ENCODE data around the gene TRAK1.
"Not testable (repeated sequence)": the region's sequence is repeated elsewhere in the genome, so short reads cannot be mapped to it uniquely, and the experiment has no call there.

TRAK1 gene

GRCh38 chr3:42102571-42102970 is 11.4 kb downstream of the TRAK1 start:
- DNase-seq: no peak
- Mint-ChIP-seq H3K4me1 (peaks cover 9% of the 10 kb centered on the region), H3K27me3 (no peaks in the 10 kb centered on the region), H3K27ac (no peak overlapping the region), H3K4me3 (no peak overlapping the region), H3K9me3 (no peaks in the 10 kb centered on the region)
- ATAC-seq: no peak

GRCh38 chr3:42103921-42104665 is 12.9 kb downstream of the TRAK1 start:
- H3K9me3 Mint-ChIP-seq, H3K4me3 Mint-ChIP-seq, H3K4me1 Mint-ChIP-seq, H3K27me3 Mint-ChIP-seq, ATAC-seq, H3K27ac Mint-ChIP-seq, DNase-seq: not testable (repeated sequence)

GRCh38 chr3:42105994-42106393 is 14.8 kb downstream of the TRAK1 start:
- not testable (repeated sequence) for H3K4me3 Mint-ChIP-seq, ATAC-seq, DNase-seq, H3K27ac Mint-ChIP-seq, H3K9me3 Mint-ChIP-seq, H3K27me3 Mint-ChIP-seq, H3K4me1 Mint-ChIP-seq

GRCh38 chr3:42106646-42107045 is 15.5 kb downstream of the TRAK1 start:
- Mint-ChIP-seq H3K4me1 (no peaks in the 10 kb centered on the region), H3K27me3 (no peaks in the 10 kb centered on the region), H3K9me3 (no peaks in the 10 kb centered on the region), H3K27ac (no peak overlapping the region), H3K4me3 (no peak overlapping the region)
- DNase-seq (no peak), ATAC-seq (no peak)

- Mint-ChIP-seq H3K27me3 (no peaks in the 10 kb centered on the region), H3K4me3 (no peak overlapping the region), H3K4me1 (no peaks in the 10 kb centered on the region), H3K9me3 (no peaks in the 10 kb centered on the region), H3K27ac (no peak overlapping the region)
- no peak for DNase-seq
- no peak for ATAC-seq
These were observed 19.5 kb downstream of the TRAK1 start for GRCh38 chr3:42110631-42111030.

- no peaks in the 10 kb centered on the region for H3K9me3 Mint-ChIP-seq
- no peaks in the 10 kb centered on the region for H3K27me3 Mint-ChIP-seq
- H3K27ac Mint-ChIP-seq: no peak overlapping the region
- DNase-seq: no peak
- no peak for ATAC-seq
- H3K4me3 Mint-ChIP-seq: no peak overlapping the region
- H3K4me1 Mint-ChIP-seq: peaks cover 10% of the 10 kb centered on the region
These were observed 23.1 kb downstream of the TRAK1 start for GRCh38 chr3:42114130-42114725.

GRCh38 chr3:42115215-42115614 is 24.1 kb downstream of the TRAK1 start:
- no peaks in the 10 kb centered on the region for H3K9me3 Mint-ChIP-seq
- DNase-seq: no peak
- peak overlapping the region in 1 of 2 donors; percentile 21 for H3K27ac Mint-ChIP-seq
- ATAC-seq: no peak
- H3K27me3 Mint-ChIP-seq: no peaks in the 10 kb centered on the region
- peaks cover 20% of the 10 kb centered on the region for H3K4me1 Mint-ChIP-seq
- no peak overlapping the region for H3K4me3 Mint-ChIP-seq

- Mint-ChIP-seq H3K9me3 (no peaks in the 10 kb centered on the region), H3K4me1 (peaks cover 27% of the 10 kb centered on the region), H3K27ac (no peak overlapping the region), H3K4me3 (no peak overlapping the region), H3K27me3 (no peaks in the 10 kb centered on the region)
- no peak for ATAC-seq
- no peak for DNase-seq
These were observed 24.8 kb downstream of the TRAK1 start for GRCh38 chr3:42115946-42116345.

GRCh38 chr3:42116466-42116865 is 25.3 kb downstream of the TRAK1 start:
- Mint-ChIP-seq H3K4me3 (no peak overlapping the region), H3K27me3 (no peaks in the 10 kb centered on the region), H3K27ac (no peak overlapping the region), H3K4me1 (peaks cover 28% of the 10 kb centered on the region), H3K9me3 (no peaks in the 10 kb centered on the region)
- DNase-seq: no peak
- no peak for ATAC-seq

- Mint-ChIP-seq H3K9me3 (no peaks in the 10 kb centered on the region), H3K27ac (no peak overlapping the region), H3K4me1 (peaks cover 31% of the 10 kb centered on the region), H3K27me3 (no peaks in the 10 kb centered on the region), H3K4me3 (no peak overlapping the region)
- ATAC-seq: no peak
- no peak for DNase-seq
These were observed 26.2 kb downstream of the TRAK1 start for GRCh38 chr3:42117175-42118008.

GRCh38 chr3:42118762-42119361 is 27.7 kb downstream of the TRAK1 start:
- H3K4me1 Mint-ChIP-seq: peaks cover 44% of the 10 kb centered on the region
- peak overlapping the region; percentile 4 to 21 for H3K27ac Mint-ChIP-seq
- ATAC-seq: peak; percentile 80

GRCh38 chr3:42119561-42120355 is 28.6 kb downstream of the TRAK1 start:
- H3K4me3 Mint-ChIP-seq: no peak overlapping the region
- no peaks in the 10 kb centered on the region for H3K27me3 Mint-ChIP-seq
- DNase-seq: no peak
- no peak for ATAC-seq
- H3K9me3 Mint-ChIP-seq: no peaks in the 10 kb centered on the region
- no peak overlapping the region for H3K27ac Mint-ChIP-seq
- peaks cover 44% of the 10 kb centered on the region for H3K4me1 Mint-ChIP-seq

More at GRCh38 chr3:42118762-42119361, 27.7 kb downstream of the TRAK1 start:
- no peaks in the 10 kb centered on the region for H3K27me3 Mint-ChIP-seq
- H3K4me3 Mint-ChIP-seq: no peak overlapping the region
- H3K9me3 Mint-ChIP-seq: no peaks in the 10 kb centered on the region
- peak in 1 of 2 donors; percentile 27 for DNase-seq

GRCh38 chr3:42120866-42121265 is 29.7 kb downstream of the TRAK1 start:
- Mint-ChIP-seq H3K27me3 (no peaks in the 10 kb centered on the region), H3K9me3 (no peaks in the 10 kb centered on the region), H3K27ac (peak overlapping the region in 1 of 2 donors; percentile 23), H3K4me3 (no peak overlapping the region), H3K4me1 (peaks cover 44% of the 10 kb centered on the region)
- ATAC-seq: no peak
- no peak for DNase-seq

- ATAC-seq (no peak), DNase-seq (no peak)
- no peaks in the 10 kb centered on the region for H3K27me3 Mint-ChIP-seq
- H3K27ac Mint-ChIP-seq: no peak overlapping the region
- H3K4me3 Mint-ChIP-seq: no peak overlapping the region
- H3K4me1 Mint-ChIP-seq: peaks cover 44% of the 10 kb centered on the region
- H3K9me3 Mint-ChIP-seq: no peaks in the 10 kb centered on the region
These were observed 31.3 kb downstream of the TRAK1 start for GRCh38 chr3:42122261-42123011.

All from stimulated activated naive CD8-positive, alpha-beta T cell treated with anti-CD3 and anti-CD28 coated beads, Interleukin-15, amount 100 ng/mL, for 72 hours (primary cell).